PC-9 (cell line): Measurements from ENCODE around the gene ZFYVE9.

ENCODE experiments used
- CTCF ChIP-seq: fragments of 200-600 bp; sonication (generic); conservative IDR thresholded peaks from 2 replicates; pipeline ENCODE4 v1.6.1; 2017; ENCODE audit warnings: mixed run types, antibody characterized with exemption, mild to moderate bottlenecking, moderate library complexity
- EZH2 ChIP-seq: fragments of 200-600 bp; sonication (generic); IDR thresholded peaks from 2 replicates; pipeline ENCODE4 v1.8.0; 2017; ENCODE audit warnings: antibody characterized with exemption, low read depth

- no peak for TF ChIP-seq CTCF
- no peak for TF ChIP-seq EZH2
Measured at GRCh38 chr1:52365746-52366516, 224.0 kb downstream of the ZFYVE9 start, which contains the start of gene CC2D1B.
